Activated T-cell treated with anti-CD3 and anti-CD28 coated beads for 1 hour (primary cell): ENCODE results near the gene DMWD.
"Not testable (repeated sequence)": the region's sequence is repeated elsewhere in the genome, so short reads cannot be mapped to it uniquely, and the experiment has no call there.

ENCODE experiments used
- DNase-seq: peaks from one replicate; pipeline ENCODE4 v3.0.0-alpha.2; 2020; ENCODE audit warnings: low read depth

DMWD gene

GRCh38 chr19:45768984-45769782, 23.5 kb downstream of the DMWD start, which contains the start of gene SIX5:
Gene SIX5 (minus strand): TSS chr19:45769252. CDS start chr19:45768844, 408 bp downstream.
- peak; percentile 86 for DNase-seq

GRCh38 chr19:45768655-45768983, 24.0 kb downstream of the DMWD start:
- DNase-seq: no peak

GRCh38 chr19:45767881-45768654, 24.6 kb downstream of the DMWD start:
- DNase-seq: no peak

- no peak for DNase-seq
These were observed 25.2 kb downstream of the DMWD start for GRCh38 chr19:45767410-45767880.

GRCh38 chr19:45766869-45767346, 25.7 kb downstream of the DMWD start:
- no peak for DNase-seq

GRCh38 chr19:45766296-45766868, 26.3 kb downstream of the DMWD start:
- DNase-seq: no peak

GRCh38 chr19:45765702-45766295, 26.8 kb downstream of the DMWD start:
- no peak for DNase-seq

GRCh38 chr19:45764945-45765701, 27.5 kb downstream of the DMWD start:
- no peak for DNase-seq

GRCh38 chr19:45764475-45764874, 28.2 kb downstream of the DMWD start:
- no peak for DNase-seq

GRCh38 chr19:45763691-45764294, 28.9 kb downstream of the DMWD start:
- DNase-seq: no peak

GRCh38 chr19:45762870-45763631, 29.6 kb downstream of the DMWD start:
- no peak for DNase-seq

GRCh38 chr19:45761714-45762113, 30.9 kb downstream of the DMWD start:
- no peak for DNase-seq

- DNase-seq: no peak
These were observed 33.7 kb downstream of the DMWD start for GRCh38 chr19:45758921-45759320.

- no peak for DNase-seq
These were observed 35.0 kb downstream of the DMWD start for GRCh38 chr19:45757695-45758094.

- DNase-seq: no peak
These were observed 38.3 kb downstream of the DMWD start for GRCh38 chr19:45754323-45754722.

GRCh38 chr19:45753548-45753947, 39.1 kb downstream of the DMWD start:
- DNase-seq: no peak

- DNase-seq: no peak
These were observed 40.0 kb downstream of the DMWD start for GRCh38 chr19:45752639-45753038.

GRCh38 chr19:45751483-45751882, 41.2 kb downstream of the DMWD start:
- DNase-seq: not testable (repeated sequence)

GRCh38 chr19:45747513-45747912, 45.1 kb downstream of the DMWD start:
- DNase-seq: no peak

GRCh38 chr19:45746866-45747265, 45.8 kb downstream of the DMWD start:
- DNase-seq: no peak
